HCT116 (cell line): ENCODE results near the gene CBX8. TPM values are rescaled to one million over a fixed set of nuclear protein-coding genes. Genes with fewer than 3 reads are reported as not detected.

Source experiments
- ATAC-seq: fragments of 200-7000 bp; cut with Tn5 transposase; 2 replicates; pipeline ENCODE4 v1.9.1; 2020; ENCODE audit warnings: mild to moderate bottlenecking, moderate library complexity
- BruUV-seq: library from RNA; stranded (reverse); fragments of 400-500 nt; replicated peaks from 2 replicates; lab custom pipeline; 2021; lab: Mats Ljungman, UMichigan
- CTCF ChIA-PET: fragments of 300-600 bp; sonication (Branson Sonifier 250); formaldehyde crosslinking; loops from one replicate; lab custom pipeline; 2021; ENCODE audit warnings: antibody characterized with exemption; lab: Charles Lee
- POLR2A ChIA-PET: fragments of 300-600, 350-600 bp; sonication (Branson Sonifier 250); formaldehyde crosslinking; loops from one replicate; lab custom pipeline; 2021; ENCODE audit warnings: antibody characterized with exemption; lab: Charles Lee
- RAD21 ChIA-PET, 2 experiments: fragments of 300-600 bp; sonication (Branson Sonifier 250); formaldehyde crosslinking; loops; one replicate each; lab custom pipeline; 2023; ENCODE audit warnings: low total read pairs in 2 of 2; ENCODE audit not compliant: uncharacterized antibody in 2 of 2, unreplicated experiment in 2 of 2, low non-redundant PET in 1 of 2; lab: Charles Lee
- DNase-seq: peaks from one replicate; pipeline ENCODE4 v3.0.0-alpha.2; 2010; ENCODE audit warnings: low read depth, low spot score
- H2AFZ ChIP-seq: fragments of 200-600 bp; shearing (Covaris generic), sonication (generic); 2 replicates; pipeline ENCODE4 v1.6.1; 2017; ENCODE audit warnings: low read depth, mixed run types, mixed read lengths, antibody characterized with exemption, low read length; ENCODE audit not compliant: poor library complexity, severe bottlenecking
- H3K27ac ChIP-seq: 2 replicates; pipeline ENCODE4 v1.5.1; 2012; ENCODE audit warnings: low read depth, low read length
- H3K27me3 ChIP-seq: fragments of 200-600 bp; sonication (generic); 2 replicates; pipeline ENCODE4 v1.6.1; 2016; ENCODE audit warnings: mixed run types, low read length, mixed read lengths; ENCODE audit not compliant: insufficient read depth
- H3K36me3 ChIP-seq, 2 experiments: fragments of 200-500 bp in 1 of 2; fragments of 200-600 bp in 1 of 2; sonication (Bioruptor generic) in 1 of 2; sonication (generic) in 1 of 2; 2 replicates each; pipeline versions ENCODE4 v1.5.1 to v1.6.1; 2014 to 2016; ENCODE audit warnings: low read length in 2 of 2, inconsistent platforms in 1 of 2, mixed read lengths in 1 of 2, mixed run types in 1 of 2; ENCODE audit not compliant: insufficient read depth in 2 of 2, control insufficient read depth in 1 of 2
- H3K4me1 ChIP-seq, 2 experiments: fragments of 200-600 bp in 1 of 2; sonication (generic) in 1 of 2; 2 replicates each; pipeline versions ENCODE4 v1.5.1 to v1.6.1; 2012 to 2017; ENCODE audit warnings: low read length in 2 of 2, inconsistent platforms in 1 of 2, mild to moderate bottlenecking in 1 of 2, mixed read lengths in 1 of 2, mixed run types in 1 of 2, moderate library complexity in 1 of 2; ENCODE audit not compliant: insufficient read depth in 2 of 2, control insufficient read depth in 1 of 2
- H3K4me2 ChIP-seq: fragments of 200-600 bp; sonication (generic); 2 replicates; pipeline ENCODE4 v1.6.1; 2017; ENCODE audit warnings: mixed run types, low read length, mixed read lengths
- H3K4me3 ChIP-seq, 2 experiments: fragments of 200-600 bp in 1 of 2; sonication (generic) in 1 of 2; replicated peaks in 1 of 2; 2 replicates each; pipeline ENCODE4 v1.5.1; 2011 to 2016; ENCODE audit warnings: low read length in 2 of 2, control low read depth in 1 of 2, low read depth in 1 of 2, mild to moderate bottlenecking in 1 of 2, mixed read lengths in 1 of 2, mixed run types in 1 of 2
- H3K79me2 ChIP-seq: fragments of 200-600 bp; sonication (generic); 2 replicates; pipeline ENCODE4 v1.6.1; 2017; ENCODE audit warnings: mild to moderate bottlenecking, mixed run types, low read length, moderate library complexity, mixed read lengths; ENCODE audit not compliant: insufficient read depth
- H3K9ac ChIP-seq: fragments of 200-600 bp; sonication (generic); 2 replicates; pipeline ENCODE4 v1.6.1; 2016; ENCODE audit warnings: low read length, mixed read lengths
- H3K9me2 ChIP-seq: fragments of 200-600 bp; sonication (generic), shearing (Covaris generic); 2 replicates; pipeline ENCODE4 v1.6.1; 2017; ENCODE audit warnings: mixed run types, mild to moderate bottlenecking, moderate library complexity; ENCODE audit not compliant: insufficient read depth
- H3K9me3 ChIP-seq, 2 experiments: fragments of 200-500 bp in 1 of 2; fragments of 200-600 bp in 1 of 2; sonication (Bioruptor generic) in 1 of 2; sonication (generic) in 1 of 2; 2 replicates each; pipeline ENCODE4 v1.6.1; 2014 to 2017; ENCODE audit warnings: low read length in 2 of 2, mixed read lengths in 2 of 2, inconsistent platforms in 1 of 2, low read depth in 1 of 2, mild to moderate bottlenecking in 1 of 2, mixed run types in 1 of 2, moderate library complexity in 1 of 2; ENCODE audit not compliant: control insufficient read depth in 1 of 2, insufficient read depth in 1 of 2
- H4K20me1 ChIP-seq: fragments of 200-600 bp; sonication (generic), shearing (Covaris generic); 2 replicates; pipeline ENCODE4 v1.6.1; 2017; ENCODE audit warnings: mixed run types, mild to moderate bottlenecking, moderate library complexity; ENCODE audit not compliant: insufficient read depth
- CBX3 ChIP-seq: IDR thresholded peaks from 2 replicates; pipeline ENCODE4 v1.6.1; 2012; ENCODE audit warnings: low read depth
- EZH2 ChIP-seq: fragments of 200-600 bp; sonication (generic); IDR thresholded peaks from 2 replicates; pipeline ENCODE4 v1.6.1; 2017; ENCODE audit warnings: antibody characterized with exemption, mixed run types
- JUND ChIP-seq: IDR thresholded peaks from 2 replicates; pipeline ENCODE4 v1.6.1; 2012
- POLR2AphosphoS5 ChIP-seq: IDR thresholded peaks from 2 replicates; pipeline ENCODE4 v1.6.1; 2011; ENCODE audit warnings: mild to moderate bottlenecking, low read depth, low read length, moderate library complexity
- RAD21 ChIP-seq: IDR thresholded peaks from 2 replicates; pipeline ENCODE4 v1.6.1; 2012; ENCODE audit warnings: low read depth, mild to moderate bottlenecking
- TCF7L2 ChIP-seq: IDR thresholded peaks from 2 replicates; pipeline ENCODE4 v1.7.0; 2011; ENCODE audit warnings: borderline replicate concordance, inconsistent platforms; ENCODE audit not compliant: insufficient read depth, insufficient read length; ENCODE audit errors: extremely low read depth
- ZFX ChIP-seq: fragments of 450-650 bp; IDR thresholded peaks from 2 replicates; pipeline ENCODE4 v1.6.1; 2017
- intact Hi-C: fragments of 100-400 bp; cut with micrococcal nuclease; formaldehyde crosslinking; loops from 2 replicates; pipeline ENCODE4 v1.10.0; 2022
- total RNA-seq: library from RNA; stranded (reverse); gene quantifications from one replicate; pipeline ENCODE4 v1.2.1, GENCODE V29; 2021; ENCODE audit not compliant: unreplicated experiment
- TF ChIP-seq, protein P1 (sequence below): IDR thresholded peaks from 2 replicates; pipeline ENCODE4 v1.6.1; 2011; ENCODE audit warnings: mild to moderate bottlenecking, low read length, moderate library complexity; ENCODE audit not compliant: insufficient replicate concordance; ENCODE audit errors: extremely low read depth

Gene CBX8
- total RNA-seq, 1 experiment from 2014 or later = 29.0 TPM

- Histone ChIP-seq H3K36me3 (no peaks in the 10 kb centered on the region), H3K27ac (no peak overlapping the region), H3K9me2 (no peaks in the 10 kb centered on the region), H3K79me2 (no peaks in the 10 kb centered on the region), H3K9ac (no peak overlapping the region), H3K9me3 (no peaks in the 10 kb centered on the region), H3K27me3 (no peaks in the 10 kb centered on the region), H3K4me1 (peaks cover 0 to 7% of the 10 kb centered on the region in 2 experiments; a peak in 1 of 4 replicates), H4K20me1 (no peaks in the 10 kb centered on the region), H3K4me2 (no peak overlapping the region), H2AFZ (no peak overlapping the region), H3K4me3 (no peak overlapping the region)
- ChIA-PET CTCF (interaction anchor here (1.2 to 1.6 kb wide), 2 partner anchors 24 kb away, joined by 3 to 6 read pairs; no protein-coding TSS in a partner anchor), RAD21 (no interaction called here), POLR2A (interaction anchor here (1.5 kb wide), 1 partner anchor 74 kb away, joined by 6 read pairs; the partner anchor contains the start of gene CBX4)
- TF ChIP-seq EZH2 (no peak), JUND (no peak), POLR2AphosphoS5 (no peak), RAD21 (no peak), CBX3 (no peak), ZFX (no peak), TCF7L2 (no peak)
- TF ChIP-seq, protein P1, sequence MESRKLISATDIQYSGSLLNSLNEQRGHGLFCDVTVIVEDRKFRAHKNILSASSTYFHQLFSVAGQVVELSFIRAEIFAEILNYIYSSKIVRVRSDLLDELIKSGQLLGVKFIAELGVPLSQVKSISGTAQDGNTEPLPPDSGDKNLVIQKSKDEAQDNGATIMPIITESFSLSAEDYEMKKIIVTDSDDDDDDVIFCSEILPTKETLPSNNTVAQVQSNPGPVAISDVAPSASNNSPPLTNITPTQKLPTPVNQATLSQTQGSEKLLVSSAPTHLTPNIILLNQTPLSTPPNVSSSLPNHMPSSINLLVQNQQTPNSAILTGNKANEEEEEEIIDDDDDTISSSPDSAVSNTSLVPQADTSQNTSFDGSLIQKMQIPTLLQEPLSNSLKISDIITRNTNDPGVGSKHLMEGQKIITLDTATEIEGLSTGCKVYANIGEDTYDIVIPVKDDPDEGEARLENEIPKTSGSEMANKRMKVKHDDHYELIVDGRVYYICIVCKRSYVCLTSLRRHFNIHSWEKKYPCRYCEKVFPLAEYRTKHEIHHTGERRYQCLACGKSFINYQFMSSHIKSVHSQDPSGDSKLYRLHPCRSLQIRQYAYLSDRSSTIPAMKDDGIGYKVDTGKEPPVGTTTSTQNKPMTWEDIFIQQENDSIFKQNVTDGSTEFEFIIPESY = no peak
- BruUV-seq = no TSS peak
- intact Hi-C loops = no loop called here
- ATAC-seq = no peak
- DNase-seq = no peak
Measured at GRCh38 chr17:79765708-79766107, 31.2 kb downstream of the CBX8 start.
